B cell (primary cell): ENCODE measurements around the gene ASCL1.

Experiments used
- CTCF ChIP-seq: fragments of 200-600 bp; IDR thresholded peaks from one replicate; pipeline ENCODE4 v1.8.0; 2022; ENCODE audit warnings: antibody characterized with exemption, mild to moderate bottlenecking
- EZH2 ChIP-seq: IDR thresholded peaks from 2 replicates; pipeline ENCODE4 v1.6.1; 2012; ENCODE audit warnings: borderline replicate concordance, low read depth, mild to moderate bottlenecking, moderate library complexity, low read length; ENCODE audit not compliant: insufficient read depth, poor library complexity, severe bottlenecking

DNA sequence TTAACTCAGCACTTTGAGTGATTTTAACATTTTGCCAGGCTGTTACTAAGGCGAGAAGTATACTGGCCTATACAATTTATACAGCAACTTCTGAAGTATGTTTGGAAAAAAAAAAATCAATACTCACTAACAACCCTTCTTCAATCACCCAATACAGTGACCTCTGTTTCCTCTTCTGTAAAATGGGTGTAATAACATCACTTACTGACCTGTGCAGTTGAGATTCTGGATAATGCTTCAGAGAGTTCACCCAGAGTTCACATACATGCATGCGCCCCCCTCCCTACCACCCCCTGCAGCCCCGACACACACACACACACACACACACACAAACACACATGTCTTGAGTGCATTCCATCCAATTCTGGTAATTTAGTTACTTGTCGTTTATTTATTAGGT is 49.6 kb upstream of the ASCL1 start:
- TF ChIP-seq EZH2 (no peak), CTCF (no peak)
